Loucy (cell line): ENCODE data around the gene HTRA3.

Experiments
- EZH2phosphoT487 ChIP-seq: fragments of 200-600 bp; IDR thresholded peaks from 2 replicates; pipeline ENCODE4 v1.6.1; 2018; ENCODE audit warnings: antibody characterized with exemption, mild to moderate bottlenecking, moderate library complexity, borderline replicate concordance
- TF ChIP-seq, protein P1 (sequence below): fragments of 200-600 bp; sonication (generic); conservative IDR thresholded peaks from 2 replicates; pipeline ENCODE4 v1.5.1; 2014; ENCODE audit warnings: mild to moderate bottlenecking, antibody characterized with exemption, low read length

- TF ChIP-seq, protein P1, sequence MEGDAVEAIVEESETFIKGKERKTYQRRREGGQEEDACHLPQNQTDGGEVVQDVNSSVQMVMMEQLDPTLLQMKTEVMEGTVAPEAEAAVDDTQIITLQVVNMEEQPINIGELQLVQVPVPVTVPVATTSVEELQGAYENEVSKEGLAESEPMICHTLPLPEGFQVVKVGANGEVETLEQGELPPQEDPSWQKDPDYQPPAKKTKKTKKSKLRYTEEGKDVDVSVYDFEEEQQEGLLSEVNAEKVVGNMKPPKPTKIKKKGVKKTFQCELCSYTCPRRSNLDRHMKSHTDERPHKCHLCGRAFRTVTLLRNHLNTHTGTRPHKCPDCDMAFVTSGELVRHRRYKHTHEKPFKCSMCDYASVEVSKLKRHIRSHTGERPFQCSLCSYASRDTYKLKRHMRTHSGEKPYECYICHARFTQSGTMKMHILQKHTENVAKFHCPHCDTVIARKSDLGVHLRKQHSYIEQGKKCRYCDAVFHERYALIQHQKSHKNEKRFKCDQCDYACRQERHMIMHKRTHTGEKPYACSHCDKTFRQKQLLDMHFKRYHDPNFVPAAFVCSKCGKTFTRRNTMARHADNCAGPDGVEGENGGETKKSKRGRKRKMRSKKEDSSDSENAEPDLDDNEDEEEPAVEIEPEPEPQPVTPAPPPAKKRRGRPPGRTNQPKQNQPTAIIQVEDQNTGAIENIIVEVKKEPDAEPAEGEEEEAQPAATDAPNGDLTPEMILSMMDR: no peak
- TF ChIP-seq EZH2phosphoT487: no peak
Observed at GRCh38 chr4:8258552-8259212, 10.9 kb upstream of the HTRA3 start.
